Osteoblast (primary cell): ENCODE measurements around the gene DLK2. TPM values are rescaled to one million over a fixed set of nuclear protein-coding genes. Genes with fewer than 3 reads are reported as not detected.
A peak's percentile ranks its signal among the peaks of the same experiment; 100 is the strongest.
"Not testable (repeated sequence)": the region's sequence is repeated elsewhere in the genome, so short reads cannot be mapped to it uniquely, and the experiment has no call there.

ENCODE experiments used
- DNase-seq: peaks from one replicate; pipeline ENCODE4 v3.0.0; 2011; ENCODE audit warnings: low spot score, mixed read lengths; ENCODE audit not compliant: insufficient read length; ENCODE audit errors: missing footprints
- H2AFZ ChIP-seq: 2 replicates; pipeline ENCODE4 v1.6.0; 2011; ENCODE audit warnings: mild to moderate bottlenecking, low read length
- H3K27ac ChIP-seq: 2 replicates; pipeline ENCODE4 v1.5.1; 2011; ENCODE audit warnings: mild to moderate bottlenecking, low read depth, low read length, moderate library complexity
- H3K27me3 ChIP-seq: 2 replicates; pipeline ENCODE4 v1.6.0; 2012; ENCODE audit warnings: mild to moderate bottlenecking, control low read depth, inconsistent platforms, low read length, moderate library complexity; ENCODE audit not compliant: insufficient read depth
- H3K36me3 ChIP-seq: 2 replicates; pipeline ENCODE4 v1.5.1; 2011; ENCODE audit warnings: mild to moderate bottlenecking, low read length, control low read depth, moderate library complexity; ENCODE audit not compliant: insufficient read depth
- H3K4me1 ChIP-seq: 2 replicates; pipeline ENCODE4 v1.5.1; 2011; ENCODE audit warnings: mild to moderate bottlenecking, low read length, control low read depth, moderate library complexity; ENCODE audit not compliant: insufficient read depth
- H3K4me2 ChIP-seq: 2 replicates; pipeline ENCODE4 v1.6.0; 2011; ENCODE audit warnings: mild to moderate bottlenecking, low read length; ENCODE audit not compliant: insufficient read depth
- H3K4me3 ChIP-seq: fragments of 200-600 bp; sonication (generic); 3 replicates; pipeline ENCODE4 v1.5.1; 2012; ENCODE audit warnings: mild to moderate bottlenecking, low read length, inconsistent platforms; ENCODE audit not compliant: insufficient read depth
- H3K79me2 ChIP-seq: 2 replicates; pipeline ENCODE4 v1.6.0; 2012; ENCODE audit warnings: mild to moderate bottlenecking, low read length, control low read depth, inconsistent platforms; ENCODE audit not compliant: insufficient read depth
- H3K9me3 ChIP-seq: 2 replicates; pipeline ENCODE4 v1.5.1; 2011; ENCODE audit warnings: low read depth, low read length, control low read depth
- H4K20me1 ChIP-seq: 2 replicates; pipeline ENCODE4 v1.6.0; 2012; ENCODE audit warnings: mild to moderate bottlenecking, low read length, control low read depth; ENCODE audit not compliant: insufficient read depth
- CTCF ChIP-seq: IDR thresholded peaks from 2 replicates; pipeline ENCODE4 v1.5.1; 2011; ENCODE audit warnings: mild to moderate bottlenecking, low read depth, low read length, moderate library complexity; ENCODE audit errors: extremely low read depth
- total RNA-seq: library from RNA; depleted of rRNA; stranded (reverse); fragments of >200 nt; gene quantifications from 2 replicates; pipeline ENCODE4 v1.2.3, GENCODE V29; 2012

DLK2 gene
- total RNA-seq, 1 donor: not detected

GRCh38 chr6:43459535-43459934 lies 4.2 kb upstream of the DLK2 start:
- no peak for TF ChIP-seq CTCF
- H3K79me2 ChIP-seq: no peaks in the 10 kb centered on the region
- H4K20me1 ChIP-seq: no peaks in the 10 kb centered on the region
- no peak overlapping the region for H3K27ac ChIP-seq
- no peak overlapping the region for H2AFZ ChIP-seq
- no peak overlapping the region for H3K4me3 ChIP-seq
- peaks cover 4% of the 10 kb centered on the region for H3K4me1 ChIP-seq
- no peak overlapping the region for H3K4me2 ChIP-seq
- no peak for DNase-seq
- peaks cover 25% of the 10 kb centered on the region for H3K27me3 ChIP-seq
- no peaks in the 10 kb centered on the region for H3K36me3 ChIP-seq
- H3K9me3 ChIP-seq: no peaks in the 10 kb centered on the region

DNA sequence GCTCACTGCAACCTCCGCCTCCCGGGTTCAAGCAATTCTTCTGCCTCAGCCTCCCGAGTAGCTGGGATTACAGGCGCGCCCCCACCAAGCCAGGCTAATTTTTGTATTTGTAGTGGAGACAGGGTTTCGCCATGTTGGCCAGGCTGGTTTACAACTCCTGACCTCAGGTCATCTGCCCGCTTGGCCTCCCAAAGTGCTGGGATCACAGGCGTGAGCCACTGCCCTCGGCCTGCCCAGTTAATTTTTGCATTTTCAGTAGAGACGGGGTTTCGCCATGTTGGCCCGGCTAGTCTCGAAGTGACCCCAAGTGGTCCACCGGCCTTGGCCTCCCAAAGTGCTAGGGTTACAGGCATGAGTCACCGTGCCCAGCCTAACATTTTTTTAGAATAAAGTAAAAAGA lies 2.8 kb upstream of the DLK2 start:
- H3K4me3 ChIP-seq, H3K4me2 ChIP-seq, H3K4me1 ChIP-seq, H2AFZ ChIP-seq, H3K79me2 ChIP-seq, H3K27ac ChIP-seq, H3K36me3 ChIP-seq, H3K9me3 ChIP-seq, DNase-seq, H4K20me1 ChIP-seq: not testable (repeated sequence)
- peaks cover 24% of the 10 kb centered on the region for H3K27me3 ChIP-seq

DNA sequence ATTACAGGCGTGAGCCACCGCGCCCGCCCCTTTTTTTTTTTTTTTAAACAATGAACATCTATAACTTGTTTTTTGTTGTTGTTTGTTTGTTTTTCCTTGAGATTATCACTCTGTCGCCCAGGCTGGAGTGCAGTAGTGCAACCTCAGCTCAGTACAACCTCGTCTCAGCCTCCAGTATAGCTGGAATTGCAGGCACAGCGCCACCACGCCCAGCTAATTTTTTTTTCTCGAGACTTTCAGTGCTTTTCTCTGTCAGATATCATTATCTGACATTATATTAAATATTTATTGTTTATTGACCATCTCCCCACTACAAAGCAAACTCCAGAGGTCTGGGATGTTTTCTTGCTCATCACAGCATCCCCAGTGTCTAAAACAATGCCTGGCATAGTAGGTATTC lies 2.3 kb upstream of the DLK2 start:
- H3K4me3 ChIP-seq: no peak overlapping the region
- H4K20me1 ChIP-seq: no peaks in the 10 kb centered on the region
- peak; percentile 52 for DNase-seq
- H3K27ac ChIP-seq: no peak overlapping the region
- TF ChIP-seq CTCF: no peak
- H3K4me2 ChIP-seq: no peak overlapping the region
- H3K27me3 ChIP-seq: peaks cover 21% of the 10 kb centered on the region
- no peaks in the 10 kb centered on the region for H3K9me3 ChIP-seq
- no peak overlapping the region for H2AFZ ChIP-seq
- peaks cover 4% of the 10 kb centered on the region for H3K4me1 ChIP-seq
- H3K79me2 ChIP-seq: no peaks in the 10 kb centered on the region
- H3K36me3 ChIP-seq: peaks cover 7% of the 10 kb centered on the region

DNA sequence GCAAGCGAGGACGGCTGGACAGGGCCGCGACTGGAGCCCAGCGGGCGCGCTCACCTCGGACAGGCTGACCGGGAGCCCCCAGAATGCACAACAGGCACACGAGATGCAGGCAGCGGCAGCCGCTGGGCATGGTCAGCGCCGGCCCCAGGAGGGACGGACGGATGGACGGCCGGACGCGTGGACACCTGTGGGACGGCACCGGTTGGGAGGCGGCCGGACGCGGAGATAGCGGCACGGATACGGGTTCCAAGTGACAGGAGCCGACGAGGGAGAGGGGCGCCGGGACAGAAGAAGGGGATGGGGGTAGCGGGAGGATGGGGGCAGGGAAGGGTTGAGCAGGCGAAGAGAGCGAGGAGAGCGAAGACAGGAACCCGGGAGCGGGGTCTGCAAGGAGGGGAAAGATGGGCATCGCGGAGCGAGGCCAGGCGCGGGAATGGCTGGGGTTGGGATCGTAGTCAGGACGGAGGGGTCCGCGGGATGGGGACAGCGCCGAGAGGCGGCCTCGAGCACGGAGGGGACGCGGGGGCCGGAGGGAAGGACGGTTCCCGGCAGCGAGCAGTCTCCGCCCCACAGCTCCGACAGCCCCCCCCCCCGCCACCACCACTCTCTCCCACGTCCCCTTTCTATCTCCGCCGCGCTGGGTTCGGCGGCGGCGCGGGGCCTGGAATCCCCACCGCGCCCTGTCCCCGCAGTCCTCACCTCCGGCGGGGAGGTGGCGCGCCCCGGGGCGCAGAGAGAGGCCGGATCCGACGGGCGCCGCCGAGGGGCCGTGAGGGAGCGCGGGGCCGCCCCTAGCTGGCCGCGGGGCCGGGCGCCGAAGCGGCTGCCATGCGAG lies 435 bp downstream of the DLK2 start:
- Histone ChIP-seq H2AFZ (no peak overlapping the region), H3K27ac (no peak overlapping the region), H3K79me2 (no peaks in the 10 kb centered on the region), H3K4me2 (peak overlapping the region; percentile 88), H3K4me1 (peaks cover 4% of the 10 kb centered on the region), H3K9me3 (no peaks in the 10 kb centered on the region), H3K36me3 (peaks cover 19% of the 10 kb centered on the region), H4K20me1 (no peaks in the 10 kb centered on the region), H3K4me3 (peak overlapping the region; percentile 69), H3K27me3 (peaks cover 14% of the 10 kb centered on the region)
- no peak for TF ChIP-seq CTCF
- peak; percentile 98 for DNase-seq
